Thymus (tissue), 11 donors: ENCODE results near the gene CRABP2. TPM values are rescaled to one million over a fixed set of nuclear protein-coding genes. Genes with fewer than 3 reads are reported as not detected.
A peak's percentile ranks its signal among the peaks of the same experiment; 100 is the strongest.

Experiments
- DNase-seq, 9 donors: peaks; one replicate each; pipeline ENCODE4 v3.0.0-alpha.2; 2013; ENCODE audit warnings: low spot score in 9 of 9, low read depth in 6 of 9, missing footprints in 1 of 9
- H3K27ac ChIP-seq, 2 donors: one replicate each; pipeline ENCODE4 v1.5.1; 2013; ENCODE audit warnings: control low read depth in 1 of 2, low read depth in 1 of 2, low read length in 1 of 2, mild to moderate bottlenecking in 1 of 2, moderate library complexity in 1 of 2
- H3K27me3 ChIP-seq, 2 donors: one replicate each; pipeline ENCODE4 v1.5.1; 2013; ENCODE audit warnings: low read length in 1 of 2; ENCODE audit not compliant: control insufficient read depth in 2 of 2, insufficient read depth in 1 of 2
- H3K36me3 ChIP-seq, 2 donors: one replicate each; pipeline ENCODE4 v1.5.1; 2013; ENCODE audit warnings: low read length in 1 of 2, mild to moderate bottlenecking in 1 of 2, moderate library complexity in 1 of 2; ENCODE audit not compliant: control insufficient read depth in 2 of 2, insufficient read depth in 2 of 2
- H3K4me1 ChIP-seq, 2 donors: one replicate each; pipeline ENCODE4 v1.5.1; 2013; ENCODE audit warnings: low read length in 2 of 2; ENCODE audit not compliant: control insufficient read depth in 2 of 2, insufficient read depth in 2 of 2
- H3K4me3 ChIP-seq, 2 donors: one replicate each; pipeline ENCODE4 v1.5.1; 2013; ENCODE audit warnings: low read length in 2 of 2, control low read depth in 1 of 2, mild to moderate bottlenecking in 1 of 2
- H3K9me3 ChIP-seq, 2 donors: one replicate each; pipeline ENCODE4 v1.5.1; 2013; ENCODE audit warnings: low read length in 1 of 2, mild to moderate bottlenecking in 1 of 2; ENCODE audit not compliant: control insufficient read depth in 2 of 2, insufficient read depth in 1 of 2
- WGBS: extraction: QIAGEN DNeasy Blood & Tissue Kit; methylation state at CpG from one replicate; pipeline ENCODE4 v1.1.7; 2013; 5-methylcytosine and 5-hydroxymethylcytosine counted together
- polyA plus RNA-seq: library from polyadenylated mRNA; stranded (reverse); fragments of 200-250 nt; gene quantifications from one replicate; pipeline ENCODE4 v1.2.3, GENCODE V29; 2013
- total RNA-seq: library from RNA; stranded (reverse); fragments of 120-200 nt; gene quantifications from one replicate; pipeline ENCODE4 v1.2.4, GENCODE V29; 2013
- donor health status: healthy.

Gene CRABP2
- total and polyA plus RNA-seq, 2 donors: 20.7 to 75.0 TPM

- Histone ChIP-seq H3K36me3 (peaks cover 27 to 50% of the 10 kb centered on the region in 2 donors), H3K27ac (no peak overlapping the region), H3K4me1 (peaks cover 20 to 65% of the 10 kb centered on the region in 2 donors), H3K27me3 (no peaks in the 10 kb centered on the region), H3K9me3 (no peaks in the 10 kb centered on the region), H3K4me3 (no peak overlapping the region)
- no peak for DNase-seq
- 94% methylated on average over 14 of the region's 14 CpGs for WGBS
Measured at GRCh38 chr1:156743367-156744302, 38.3 kb upstream of the CRABP2 start.

- DNase-seq: no peak
- no peak overlapping the region for H3K4me3 ChIP-seq
- H3K9me3 ChIP-seq: no peaks in the 10 kb centered on the region
- H3K36me3 ChIP-seq: peaks cover 32 to 53% of the 10 kb centered on the region in 2 donors
- H3K4me1 ChIP-seq: peaks cover 12 to 57% of the 10 kb centered on the region in 2 donors
- H3K27me3 ChIP-seq: no peaks in the 10 kb centered on the region
- no peak overlapping the region for H3K27ac ChIP-seq
- WGBS: 98% methylated on average over 4 of the region's 4 CpGs
Measured at GRCh38 chr1:156742801-156743200, 37.4 kb upstream of the CRABP2 start.

GRCh38 chr1:156742017-156742416 is 36.6 kb upstream of the CRABP2 start:
- Histone ChIP-seq H3K27me3 (no peaks in the 10 kb centered on the region), H3K4me1 (peaks cover 7 to 49% of the 10 kb centered on the region in 2 donors), H3K36me3 (peaks cover 40 to 61% of the 10 kb centered on the region in 2 donors), H3K4me3 (no peak overlapping the region), H3K9me3 (no peaks in the 10 kb centered on the region), H3K27ac (peak overlapping the region; percentile 86 to 92)
- DNase-seq: no peak
- 96% methylated on average over 3 of the region's 3 CpGs for WGBS

- DNase-seq: peak in 1 of 9 donors; percentile 14
- Histone ChIP-seq H3K27ac (peak overlapping the region; percentile 86 to 92), H3K9me3 (no peaks in the 10 kb centered on the region), H3K4me3 (peak overlapping the region; percentile 33 to 38), H3K36me3 (peaks cover 45 to 66% of the 10 kb centered on the region in 2 donors), H3K4me1 (peaks cover 2 to 44% of the 10 kb centered on the region in 2 donors), H3K27me3 (no peaks in the 10 kb centered on the region)
- 58% methylated on average over 8 of the region's 8 CpGs for WGBS
Measured at GRCh38 chr1:156741481-156741983, 36.1 kb upstream of the CRABP2 start.

- Histone ChIP-seq H3K36me3 (peaks cover 45 to 69% of the 10 kb centered on the region in 2 donors), H3K4me1 (peaks cover 2 to 38% of the 10 kb centered on the region in 2 donors), H3K4me3 (peak within 1 kb of the TSS; percentile 57 to 67), H3K9me3 (no peaks in the 10 kb centered on the region), H3K27me3 (no peaks in the 10 kb centered on the region), H3K27ac (peak within 1 kb of the TSS; percentile 86 to 92)
- peak; percentile 95 to 100 (median 99) for DNase-seq
- under 1% methylated on average over 38 of the region's 38 CpGs for WGBS
Measured at GRCh38 chr1:156740741-156741480, 35.5 kb upstream of the CRABP2 start, which contains the start of gene MRPL24. Gene MRPL24 (minus strand): TSS chr1:156741088. CDS start chr1:156738704, 2,384 bp downstream.

GRCh38 chr1:156740237-156740740 is 34.9 kb upstream of the CRABP2 start:
- H3K36me3 ChIP-seq: peaks cover 45 to 65% of the 10 kb centered on the region in 2 donors
- DNase-seq: no peak
- no peaks in the 10 kb centered on the region for H3K9me3 ChIP-seq
- peak overlapping the region; percentile 57 to 67 for H3K4me3 ChIP-seq
- H3K27me3 ChIP-seq: no peaks in the 10 kb centered on the region
- peak overlapping the region; percentile 45 to 69 for H3K27ac ChIP-seq
- WGBS: 36% methylated on average over 7 of the region's 7 CpGs
- peaks cover 2 to 32% of the 10 kb centered on the region in 2 donors for H3K4me1 ChIP-seq

- Histone ChIP-seq H3K4me3 (no peak overlapping the region), H3K27me3 (no peaks in the 10 kb centered on the region), H3K36me3 (peaks cover 37 to 53% of the 10 kb centered on the region in 2 donors), H3K27ac (no peak overlapping the region), H3K4me1 (peaks cover 2 to 23% of the 10 kb centered on the region in 2 donors), H3K9me3 (no peaks in the 10 kb centered on the region)
- 97% methylated on average over 2 of the region's 2 CpGs for WGBS
- no peak for DNase-seq
Measured at GRCh38 chr1:156738916-156739315, 33.5 kb upstream of the CRABP2 start.

GRCh38 chr1:156738407-156738806 is 33.0 kb upstream of the CRABP2 start:
- Histone ChIP-seq H3K27me3 (no peaks in the 10 kb centered on the region), H3K27ac (no peak overlapping the region), H3K4me1 (peaks cover 2 to 22% of the 10 kb centered on the region in 2 donors), H3K4me3 (no peak overlapping the region), H3K9me3 (no peaks in the 10 kb centered on the region), H3K36me3 (peaks cover 36 to 47% of the 10 kb centered on the region in 2 donors)
- DNase-seq: no peak
- 93% methylated on average over 10 of the region's 10 CpGs for WGBS
